HG03521 (cell line): ENCODE data around the gene FAM193A.
"Not testable (repeated sequence)": the region's sequence is repeated elsewhere in the genome, so short reads cannot be mapped to it uniquely, and the experiment has no call there.

ENCODE experiments used
- ATAC-seq: cut with Tn5 transposase; IDR thresholded peaks from one replicate; pipeline ENCODE4 v1.9.1; 2021; ENCODE audit warnings: mild to moderate bottlenecking, moderate library complexity; ENCODE audit not compliant: unreplicated experiment

FAM193A gene

GRCh38 chr4:2767046-2767704 lies 230.7 kb downstream of the FAM193A start:
- no peak for ATAC-seq

GRCh38 chr4:2767705-2768074 lies 231.2 kb downstream of the FAM193A start:
- no peak for ATAC-seq

DNA sequence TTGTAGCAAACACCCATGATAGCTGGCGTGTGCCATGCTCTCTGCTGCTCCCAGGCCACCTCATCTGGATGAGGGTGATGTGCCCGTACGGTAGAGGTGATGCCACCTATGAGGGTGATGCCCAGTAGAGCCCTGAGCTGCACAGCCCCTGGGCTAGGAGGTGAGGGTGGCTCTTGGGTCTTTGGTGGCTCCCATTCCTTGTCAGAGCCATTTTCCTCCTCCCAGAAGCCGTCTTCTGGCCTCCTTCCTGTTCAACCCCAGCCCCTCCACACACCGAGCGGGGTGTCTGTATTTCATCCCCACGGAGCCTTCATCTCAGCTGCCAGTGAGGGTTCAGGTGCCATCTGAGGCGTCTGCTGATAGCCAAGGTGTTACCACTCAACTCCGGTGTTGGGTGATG lies 231.7 kb downstream of the FAM193A start:
- no peak for ATAC-seq

- no peak for ATAC-seq
These were observed 232.5 kb downstream of the FAM193A start for GRCh38 chr4:2768921-2769336.

DNA sequence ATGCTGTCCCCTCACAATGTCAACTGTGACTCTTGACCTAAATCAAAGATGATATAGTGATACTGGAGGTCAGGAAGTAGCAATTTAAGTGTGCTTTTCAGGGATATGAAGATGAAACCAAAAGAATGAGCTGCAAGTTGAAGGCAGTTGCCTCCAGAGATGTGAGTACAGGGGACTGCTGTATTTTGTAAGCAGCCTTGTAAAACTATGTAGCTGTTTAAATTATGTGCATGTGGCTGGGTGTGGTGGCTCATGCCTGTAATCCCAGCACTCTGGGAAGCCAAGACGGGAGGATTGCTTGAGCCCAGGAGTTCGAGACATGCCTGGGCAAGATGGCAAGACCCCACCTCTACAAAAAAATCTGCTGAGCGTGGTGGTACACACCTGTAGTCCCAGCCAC lies 234.8 kb downstream of the FAM193A start:
- no peak for ATAC-seq

GRCh38 chr4:2780643-2781042 lies 244.2 kb downstream of the FAM193A start:
- not testable (repeated sequence) for ATAC-seq

DNA sequence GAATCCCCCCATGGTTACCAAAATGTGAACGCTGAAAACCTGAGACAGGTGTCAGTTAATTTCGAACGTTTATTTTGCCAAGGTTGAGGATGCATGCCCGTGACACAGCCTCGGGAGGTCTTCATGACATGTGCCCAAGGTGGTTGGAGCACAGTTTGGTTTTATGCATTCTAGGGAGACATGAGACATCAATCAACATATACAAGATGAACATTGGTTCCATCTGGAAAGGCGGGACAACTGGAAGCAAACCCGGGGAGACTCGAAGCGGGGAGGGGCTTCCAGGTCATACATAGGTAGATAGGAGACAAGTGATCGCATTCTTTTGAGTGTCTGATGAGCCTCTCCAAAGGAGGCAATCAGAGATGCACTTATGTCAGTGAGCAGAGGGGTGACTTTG lies 245.5 kb downstream of the FAM193A start:
- no peak for ATAC-seq
